ENCODE data around the gene PTPRE. TPM values are rescaled to one million over a fixed set of nuclear protein-coding genes. Genes with fewer than 3 reads are reported as not detected.
A peak's percentile ranks its signal among the peaks of the same experiment; 100 is the strongest.

PTPRE gene
- total RNA-seq, 4 donors from 2014 or later, result 17.4 to 23.0 (median 20.1) TPM

DNA sequence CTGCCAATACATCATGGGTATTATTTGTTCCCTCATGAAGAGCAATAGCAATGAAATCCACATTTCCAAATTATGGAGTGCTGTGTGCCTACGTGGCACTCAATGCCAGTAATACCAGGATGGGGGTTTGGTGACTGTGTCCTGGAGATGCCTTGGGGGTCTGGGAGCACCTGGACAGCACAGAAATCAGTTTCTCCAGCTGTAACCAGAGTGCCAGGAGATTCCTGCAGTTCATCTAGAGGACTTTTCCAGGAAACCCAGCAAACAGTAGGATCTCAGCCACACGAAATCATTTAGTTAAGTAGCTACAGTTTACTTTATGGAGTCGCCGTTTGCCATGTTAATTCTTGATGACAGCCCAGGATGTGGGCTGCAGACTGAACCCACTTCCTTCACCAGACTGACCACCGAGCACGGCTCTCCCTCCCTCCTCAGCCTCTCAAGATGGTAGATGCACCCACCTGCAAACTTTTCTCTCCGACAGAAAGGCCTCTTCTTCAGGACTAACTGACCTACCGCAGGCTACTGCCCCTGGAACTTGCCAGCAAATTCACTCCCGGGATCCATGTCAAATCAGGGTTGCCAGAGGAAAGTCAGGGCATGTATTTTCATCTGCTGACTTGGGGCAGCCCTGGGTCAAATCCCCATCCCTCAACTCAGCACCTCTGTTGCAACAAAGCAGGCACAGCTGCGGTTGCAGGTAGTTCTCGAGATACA lies 189.0 kb downstream of the PTPRE start:
- DNase-seq (ENCODE audit: low spot score in 2 of 2), result peak in 1 of 2 donors; percentile 70
- TF ChIP-seq, protein P1, sequence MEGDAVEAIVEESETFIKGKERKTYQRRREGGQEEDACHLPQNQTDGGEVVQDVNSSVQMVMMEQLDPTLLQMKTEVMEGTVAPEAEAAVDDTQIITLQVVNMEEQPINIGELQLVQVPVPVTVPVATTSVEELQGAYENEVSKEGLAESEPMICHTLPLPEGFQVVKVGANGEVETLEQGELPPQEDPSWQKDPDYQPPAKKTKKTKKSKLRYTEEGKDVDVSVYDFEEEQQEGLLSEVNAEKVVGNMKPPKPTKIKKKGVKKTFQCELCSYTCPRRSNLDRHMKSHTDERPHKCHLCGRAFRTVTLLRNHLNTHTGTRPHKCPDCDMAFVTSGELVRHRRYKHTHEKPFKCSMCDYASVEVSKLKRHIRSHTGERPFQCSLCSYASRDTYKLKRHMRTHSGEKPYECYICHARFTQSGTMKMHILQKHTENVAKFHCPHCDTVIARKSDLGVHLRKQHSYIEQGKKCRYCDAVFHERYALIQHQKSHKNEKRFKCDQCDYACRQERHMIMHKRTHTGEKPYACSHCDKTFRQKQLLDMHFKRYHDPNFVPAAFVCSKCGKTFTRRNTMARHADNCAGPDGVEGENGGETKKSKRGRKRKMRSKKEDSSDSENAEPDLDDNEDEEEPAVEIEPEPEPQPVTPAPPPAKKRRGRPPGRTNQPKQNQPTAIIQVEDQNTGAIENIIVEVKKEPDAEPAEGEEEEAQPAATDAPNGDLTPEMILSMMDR (IDR thresholded peaks at IDR 0.05), result no peak
- no peak for TF ChIP-seq POLR2A (IDR thresholded peaks at IDR 0.05)
- intact Hi-C loops (cut with DNase I; ENCODE audit: low total_unique reads), result no loop called here
- 84 to 85% methylated on average over 11 of the region's 11 CpGs for WGBS, 2 donors
- H3K4me3 ChIP-seq (ENCODE audit: low read depth, poor library complexity, severe bottlenecking), result no peak overlapping the region

DNA sequence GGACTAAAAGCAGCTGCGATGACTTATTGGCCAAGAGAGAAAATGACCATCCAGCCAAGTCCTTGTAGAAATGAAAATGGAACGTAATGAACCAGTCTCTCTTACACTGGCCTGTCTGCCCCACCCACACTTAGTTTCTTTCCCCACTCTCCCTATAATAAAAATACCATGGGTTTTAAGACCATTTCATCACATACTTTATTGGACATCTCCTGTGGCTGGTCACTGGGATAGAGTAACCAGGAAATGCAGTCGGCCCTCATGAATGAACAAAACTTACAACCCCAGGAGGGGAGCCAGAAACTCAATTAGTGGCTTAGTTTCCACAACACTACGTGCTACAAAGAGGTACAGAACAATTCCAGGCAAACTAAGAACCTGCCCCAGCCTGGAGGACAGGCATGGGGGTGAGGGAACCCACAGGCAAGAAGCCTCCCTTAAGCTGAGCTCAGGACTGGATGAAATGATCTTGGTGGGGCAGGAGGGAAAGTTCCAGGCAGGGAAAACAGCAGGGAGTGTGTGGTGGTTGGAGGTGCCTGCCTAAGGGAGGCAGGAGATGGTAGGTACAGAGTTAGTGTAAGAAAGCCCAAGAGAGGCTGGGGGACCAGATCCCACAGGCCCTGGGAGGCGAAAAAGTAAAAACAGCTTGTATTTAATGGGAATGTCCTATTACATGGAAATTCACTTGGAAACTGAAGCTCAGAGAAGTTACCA lies 189.7 kb downstream of the PTPRE start:
- intact Hi-C loops (cut with DNase I; ENCODE audit: low total_unique reads), result no loop called here
- TF ChIP-seq POLR2A (IDR thresholded peaks at IDR 0.05), result no peak
- TF ChIP-seq, protein P1 (IDR thresholded peaks at IDR 0.05), result no peak
- WGBS, 2 donors, result 76 to 85% methylated on average over 5 of the region's 5 CpGs
- no peak overlapping the region for H3K4me3 ChIP-seq (ENCODE audit: low read depth, poor library complexity, severe bottlenecking)
- peak in 1 of 2 donors; percentile 36 for DNase-seq (ENCODE audit: low spot score in 2 of 2)

DNA sequence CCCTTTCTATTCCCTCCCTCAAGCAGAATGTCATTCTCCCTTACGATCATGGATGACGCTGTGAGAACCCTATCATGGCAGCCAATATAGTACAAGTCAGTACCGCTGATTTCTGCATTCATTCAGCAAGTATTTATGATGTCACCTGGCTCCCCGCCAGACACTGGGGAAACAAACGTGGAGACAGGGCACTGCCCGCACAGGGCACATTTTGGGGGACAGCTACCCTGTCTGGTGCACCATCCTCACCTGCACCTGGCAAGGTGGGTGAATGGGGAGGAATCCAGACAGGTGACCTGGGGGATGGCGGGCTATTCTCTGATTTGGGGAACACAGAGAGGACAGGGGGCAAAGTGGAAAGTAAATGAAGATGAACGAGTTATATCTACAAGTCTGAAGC lies 190.9 kb downstream of the PTPRE start:
- no peak overlapping the region for H3K4me3 ChIP-seq (ENCODE audit: low read depth, poor library complexity, severe bottlenecking)
- 79 to 81% methylated on average over 8 of the region's 8 CpGs for WGBS, 2 donors
- intact Hi-C loops (cut with DNase I; ENCODE audit: low total_unique reads), result no loop called here
- TF ChIP-seq, protein P1 (IDR thresholded peaks at IDR 0.05), result no peak
- TF ChIP-seq POLR2A (IDR thresholded peaks at IDR 0.05), result no peak
- DNase-seq (ENCODE audit: low spot score in 2 of 2), result peak in 1 of 2 donors; percentile 79

DNA sequence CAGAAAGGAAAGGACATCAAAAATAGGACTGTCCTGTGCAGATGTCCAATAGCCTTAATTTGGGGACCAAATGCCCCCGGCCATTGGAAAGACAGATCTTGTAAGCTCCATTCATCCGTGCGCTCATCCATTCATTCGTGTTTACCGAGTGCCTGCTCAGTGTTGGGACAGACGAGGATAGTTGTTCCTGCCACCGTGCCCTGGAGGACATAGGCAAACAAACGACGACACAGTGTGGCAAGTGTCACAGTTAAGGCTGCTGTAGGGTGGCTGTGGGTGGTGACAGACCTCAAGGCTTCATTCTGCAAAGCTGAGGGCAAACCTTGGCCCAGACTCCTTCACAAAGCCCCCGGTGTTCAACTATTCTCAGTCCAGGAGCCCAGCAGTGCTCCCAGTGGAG lies 191.7 kb downstream of the PTPRE start:
- TF ChIP-seq POLR2A (IDR thresholded peaks at IDR 0.05), result no peak
- TF ChIP-seq, protein P1 (IDR thresholded peaks at IDR 0.05), result no peak
- WGBS, 2 donors, result 94% methylated on average over 10 of the region's 10 CpGs
- peak in 1 of 2 donors; percentile 75 for DNase-seq (ENCODE audit: low spot score in 2 of 2)
- intact Hi-C loops (cut with DNase I; ENCODE audit: low total_unique reads), result no loop called here
- no peak overlapping the region for H3K4me3 ChIP-seq (ENCODE audit: low read depth, poor library complexity, severe bottlenecking)

DNA sequence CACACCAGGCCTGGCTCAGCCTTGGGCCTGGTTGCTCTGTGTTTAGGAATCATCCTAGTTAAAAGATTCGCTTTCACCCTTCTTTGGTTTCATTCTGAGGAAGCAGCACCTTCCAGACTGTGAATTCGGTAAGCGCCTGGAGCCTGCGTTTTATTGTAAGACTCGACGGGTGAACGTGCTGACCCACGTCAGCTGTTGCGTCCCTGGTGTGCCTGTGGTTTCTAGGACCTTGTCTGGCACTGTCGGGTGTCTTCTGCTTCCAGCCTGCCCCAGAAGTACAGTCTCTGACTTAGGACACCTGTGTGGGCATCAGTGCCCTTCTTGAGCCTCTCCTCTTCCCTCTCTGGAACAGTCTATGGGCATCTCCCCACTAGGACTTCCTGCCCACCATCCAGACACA lies 193.0 kb downstream of the PTPRE start:
- no peak for TF ChIP-seq POLR2A (IDR thresholded peaks at IDR 0.05)
- 96 to 97% methylated on average over 10 of the region's 10 CpGs for WGBS, 2 donors
- intact Hi-C loops (cut with DNase I; ENCODE audit: low total_unique reads), result no loop called here
- DNase-seq (ENCODE audit: low spot score in 2 of 2), result peak in 1 of 2 donors; percentile 39
- no peak overlapping the region for H3K4me3 ChIP-seq (ENCODE audit: low read depth, poor library complexity, severe bottlenecking)

DNA sequence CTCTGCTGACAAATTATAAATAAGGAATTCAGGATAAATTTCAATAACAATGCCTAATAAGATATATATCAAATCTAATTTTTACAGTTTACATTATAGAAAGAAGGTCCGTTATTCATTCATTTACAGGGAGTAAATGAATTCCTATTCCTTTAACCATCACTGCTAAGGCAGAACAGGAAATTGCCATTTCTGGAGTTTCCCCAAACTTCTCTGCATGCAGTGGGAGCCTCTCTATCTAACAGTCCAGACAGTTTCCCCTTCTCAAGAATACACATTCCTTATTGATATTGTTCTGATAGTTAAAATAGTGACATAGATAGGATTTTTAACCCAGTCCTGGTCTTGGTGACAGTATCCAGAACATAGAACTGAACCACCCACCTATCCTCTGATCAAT lies 195.0 kb downstream of the PTPRE start:
- no peak overlapping the region for H3K4me3 ChIP-seq (ENCODE audit: low read depth, poor library complexity, severe bottlenecking)
- 93 to 94% methylated on average over 1 of the region's 1 CpG for WGBS, 2 donors
- intact Hi-C loops (cut with DNase I; ENCODE audit: low total_unique reads), result no loop called here
- TF ChIP-seq POLR2A (IDR thresholded peaks at IDR 0.05), result no peak
- TF ChIP-seq, protein P1 (IDR thresholded peaks at IDR 0.05), result no peak
- DNase-seq (ENCODE audit: low spot score in 2 of 2), result no peak

Measured in lower leg skin (tissue), 4 donors.